DMS79 (cell line): ENCODE results near the gene SORBS2.

Source experiments
- DNase-seq: peaks from one replicate; lab custom pipeline; 2025; lab: John Stamatoyannopoulos, UW

SORBS2 gene

DNA sequence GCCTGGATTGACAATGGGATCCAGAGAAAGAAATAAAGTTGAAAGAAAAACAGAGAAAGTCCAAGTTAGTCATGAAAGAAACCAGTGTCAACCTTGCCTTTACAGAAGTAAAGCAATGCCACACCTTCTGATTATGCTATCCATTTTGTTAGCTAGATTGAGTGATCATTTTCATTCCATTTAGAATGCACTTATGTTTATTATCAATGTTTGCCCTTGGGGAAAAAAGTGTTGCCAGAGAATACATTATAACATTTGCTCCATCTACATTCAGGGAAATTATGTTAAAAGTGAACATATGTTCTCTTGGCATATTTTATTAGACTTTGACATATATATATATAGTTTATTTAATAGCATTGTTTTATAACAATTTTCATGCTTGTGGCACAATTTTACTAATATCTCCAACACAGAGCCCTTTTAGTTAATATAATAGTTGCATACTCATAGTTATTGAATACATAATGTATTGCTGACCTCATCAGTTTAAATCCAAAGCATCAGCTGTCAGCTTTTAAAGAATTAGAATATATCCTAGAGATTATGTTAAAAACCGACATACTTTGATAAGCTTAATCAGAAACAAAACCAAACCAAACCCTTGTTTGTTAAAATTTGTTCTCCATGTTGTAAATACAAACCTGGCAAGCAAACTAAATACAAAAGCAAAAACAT lies 134.2 kb downstream of the SORBS2 start:
- no peak for DNase-seq

DNA sequence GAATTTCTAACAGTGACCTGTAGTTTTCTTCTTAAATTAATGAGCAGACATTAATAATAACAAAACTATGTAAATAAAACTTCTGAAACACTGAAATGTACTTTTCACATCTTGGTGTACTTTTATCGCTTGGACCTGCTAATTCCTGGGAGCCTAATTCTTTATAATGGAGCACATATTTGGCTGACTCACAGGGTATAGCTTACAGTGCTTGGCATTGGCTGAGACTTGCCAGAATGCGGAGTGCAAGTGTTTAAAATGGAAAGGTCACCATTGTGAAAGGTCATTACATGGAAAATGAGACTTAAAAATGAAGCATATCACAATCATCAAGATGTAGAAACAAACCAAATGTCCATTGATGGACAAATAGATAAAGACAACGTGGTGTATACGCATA lies 139.4 kb downstream of the SORBS2 start:
- DNase-seq = no peak

DNA sequence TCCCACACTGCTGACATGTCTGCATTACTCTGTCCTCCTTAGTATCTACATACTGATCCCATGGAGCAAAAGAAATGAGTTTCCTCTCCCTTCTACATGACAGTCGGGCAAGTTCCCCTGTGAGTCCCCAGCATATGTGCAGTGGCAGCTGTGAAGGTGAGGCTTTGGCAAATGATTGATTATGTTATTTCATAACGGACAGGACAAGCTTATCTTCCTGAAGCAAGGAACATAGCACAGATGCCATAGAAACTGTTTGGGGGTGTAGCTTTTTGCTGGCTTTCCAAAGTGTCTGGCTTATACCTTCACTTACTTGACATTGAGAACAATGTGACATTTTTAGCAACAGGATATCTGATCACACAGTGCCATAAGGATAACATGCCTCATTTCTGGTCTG lies 139.8 kb downstream of the SORBS2 start:
- no peak for DNase-seq

DNA sequence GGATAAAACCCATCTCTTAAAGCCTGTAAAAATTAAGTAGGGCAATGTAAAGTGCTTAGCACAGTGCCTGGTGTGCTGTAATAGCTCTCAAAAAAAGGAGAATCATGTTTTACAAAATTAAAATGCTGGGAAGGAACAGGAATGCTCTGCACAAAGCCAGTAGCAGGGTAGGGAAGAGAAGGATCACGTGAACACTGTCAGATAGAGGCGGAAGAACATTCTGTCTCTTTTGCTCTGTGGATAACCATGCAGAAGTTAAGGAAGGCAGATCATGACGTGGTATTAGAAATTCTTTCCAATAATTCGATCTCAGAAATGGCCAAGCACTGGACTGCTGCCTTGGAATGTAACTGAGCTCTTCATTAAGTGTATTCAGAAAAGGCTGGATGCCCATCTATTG lies 140.5 kb downstream of the SORBS2 start:
- DNase-seq = no peak

DNA sequence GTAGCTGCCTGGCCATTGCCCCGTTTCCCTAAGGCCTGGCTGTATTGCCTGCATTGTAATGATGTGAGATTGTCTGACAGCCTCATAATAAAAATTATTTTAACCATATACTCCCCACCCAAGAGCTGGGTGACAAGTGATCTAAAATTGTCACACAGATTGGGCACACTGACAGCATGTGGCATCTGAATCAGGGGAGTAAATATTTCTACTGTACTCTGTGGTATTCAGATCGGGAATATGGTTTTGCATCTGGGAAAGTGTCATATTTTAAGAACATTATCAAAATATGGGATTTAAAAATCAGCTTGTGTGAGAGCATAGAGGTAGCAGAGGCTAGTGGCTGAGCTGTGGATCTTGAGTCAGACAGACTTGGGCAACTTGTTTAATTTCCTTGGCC lies 140.9 kb downstream of the SORBS2 start:
- DNase-seq = no peak

DNA sequence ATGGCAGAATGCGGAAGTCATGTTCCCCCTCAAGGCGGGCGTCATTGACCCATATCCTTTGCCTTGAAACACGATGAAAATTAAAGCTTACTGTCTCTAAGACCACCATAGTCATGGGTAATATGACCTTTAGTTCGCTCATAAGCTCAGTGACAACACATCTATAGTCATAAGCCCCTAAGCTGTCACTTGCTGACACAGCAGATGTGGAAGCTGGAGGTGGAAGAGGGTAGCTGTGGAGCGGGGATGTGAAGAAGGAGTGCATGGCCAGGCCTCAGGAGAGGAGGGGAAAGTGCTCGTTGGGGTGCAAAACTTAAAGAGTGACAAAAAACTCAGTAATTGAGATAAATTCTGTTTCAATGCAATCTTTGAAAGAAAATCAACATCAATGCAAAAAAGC lies 142.7 kb downstream of the SORBS2 start:
- DNase-seq = no peak

DNA sequence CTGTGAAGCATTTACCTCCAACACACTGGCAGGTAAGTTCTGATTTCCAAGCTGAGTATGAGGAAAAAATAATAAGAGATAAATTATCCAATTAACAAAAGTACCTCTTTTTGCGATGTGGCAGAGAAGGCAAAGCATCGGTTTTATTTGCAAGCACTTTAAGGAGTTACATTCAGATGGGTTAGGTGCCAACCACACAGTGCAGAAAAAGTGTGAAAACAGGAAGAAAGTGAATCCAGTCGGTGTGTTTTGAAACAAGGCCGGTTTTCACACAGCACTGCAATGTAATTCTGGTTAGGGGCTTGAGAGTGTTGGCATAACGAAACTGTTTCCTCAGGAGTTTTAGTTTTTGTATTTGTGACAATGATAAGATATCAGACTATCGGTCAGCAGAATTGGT lies 145.8 kb downstream of the SORBS2 start:
- DNase-seq = no peak

DNA sequence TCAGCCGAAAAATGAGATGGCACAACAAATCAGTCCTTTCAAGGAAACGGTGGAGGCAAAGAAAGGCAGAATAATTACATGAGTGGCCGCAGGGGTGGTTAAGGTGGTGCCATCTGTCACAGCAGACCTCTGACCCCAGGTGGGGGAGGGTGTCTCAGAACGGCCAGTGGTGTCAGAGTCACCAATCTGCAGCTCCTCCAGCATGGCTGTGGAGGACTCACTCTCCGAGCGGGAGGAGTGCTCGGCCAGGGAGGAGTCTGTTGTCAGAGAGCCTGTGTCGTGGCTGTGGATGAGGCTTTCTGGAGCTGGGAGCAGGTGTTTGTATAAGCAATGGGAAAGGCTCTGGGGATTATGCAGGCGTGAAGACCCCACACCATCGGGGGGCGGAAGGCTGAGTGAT lies 146.3 kb downstream of the SORBS2 start:
- no peak for DNase-seq

DNA sequence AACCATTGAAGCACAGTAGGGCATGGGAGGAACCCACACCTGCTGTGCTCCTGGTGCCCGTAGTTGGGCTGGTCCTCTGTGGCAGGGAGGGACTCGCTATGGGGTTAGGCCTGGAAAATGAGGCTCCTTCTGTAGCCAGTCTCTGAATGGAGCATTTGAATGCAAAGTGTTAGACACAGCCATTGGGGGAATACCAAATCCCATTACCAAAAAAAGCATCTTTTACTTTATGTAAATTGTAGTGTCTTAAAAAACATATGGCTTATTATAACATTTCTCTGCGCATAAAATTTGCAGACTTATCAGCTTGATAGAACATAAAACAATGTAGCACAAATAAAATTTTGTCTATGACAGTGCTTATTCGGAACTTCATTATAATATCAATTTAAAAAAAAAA lies 147.5 kb downstream of the SORBS2 start:
- no peak for DNase-seq

DNA sequence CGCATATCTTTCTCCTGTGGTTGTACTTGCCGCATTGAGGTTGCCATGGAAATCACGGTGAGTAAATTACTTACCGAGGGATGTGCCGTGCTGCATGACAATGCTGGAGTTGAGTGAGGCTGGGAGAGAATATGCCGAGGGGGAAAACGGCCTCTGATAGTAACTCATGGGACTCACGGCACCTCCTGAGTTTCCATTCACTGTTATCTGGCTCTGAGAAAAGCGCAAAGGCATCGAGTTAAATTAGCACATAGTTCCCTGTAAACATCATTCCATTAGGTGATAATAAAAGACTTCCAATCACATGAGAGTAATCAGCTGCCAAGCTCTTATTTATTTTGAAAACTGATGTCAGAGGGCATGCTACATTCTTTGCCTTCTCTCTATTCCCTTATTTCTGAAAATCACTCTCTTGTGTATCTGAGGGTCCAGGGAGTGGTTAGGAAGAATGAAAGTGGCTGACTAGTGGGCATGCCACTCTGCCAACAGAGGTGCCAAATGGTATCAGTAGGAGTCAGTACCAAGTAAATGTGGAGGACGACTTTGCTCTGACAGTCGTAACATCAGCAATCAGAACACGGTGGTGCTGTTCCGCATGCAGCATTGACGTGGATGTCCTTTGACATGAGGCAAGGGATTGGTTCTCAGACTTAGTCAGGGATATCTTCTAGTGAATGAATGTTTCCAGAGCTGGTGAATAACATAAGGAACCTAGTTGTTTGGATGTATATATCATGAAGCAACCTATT lies 149.8 kb downstream of the SORBS2 start:
- DNase-seq = no peak

DNA sequence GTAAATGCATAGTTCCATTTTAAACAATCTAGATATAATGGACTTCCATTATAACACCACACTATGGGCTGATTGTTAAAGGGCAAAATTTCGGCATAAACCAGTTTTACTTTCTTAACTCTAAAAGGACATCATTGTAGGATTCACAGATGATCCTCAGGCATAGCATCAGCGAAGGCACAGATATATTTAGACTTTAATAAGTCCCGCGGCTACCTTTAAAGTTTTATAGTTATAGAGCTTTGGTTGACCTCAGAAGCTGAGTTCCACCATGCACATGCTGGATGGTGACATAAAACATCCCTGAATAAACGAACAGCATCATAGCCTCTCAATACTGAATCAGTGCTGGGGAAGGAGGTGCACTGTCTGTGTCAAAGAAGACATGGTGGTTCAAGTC lies 151.7 kb downstream of the SORBS2 start:
- no peak for DNase-seq

DNA sequence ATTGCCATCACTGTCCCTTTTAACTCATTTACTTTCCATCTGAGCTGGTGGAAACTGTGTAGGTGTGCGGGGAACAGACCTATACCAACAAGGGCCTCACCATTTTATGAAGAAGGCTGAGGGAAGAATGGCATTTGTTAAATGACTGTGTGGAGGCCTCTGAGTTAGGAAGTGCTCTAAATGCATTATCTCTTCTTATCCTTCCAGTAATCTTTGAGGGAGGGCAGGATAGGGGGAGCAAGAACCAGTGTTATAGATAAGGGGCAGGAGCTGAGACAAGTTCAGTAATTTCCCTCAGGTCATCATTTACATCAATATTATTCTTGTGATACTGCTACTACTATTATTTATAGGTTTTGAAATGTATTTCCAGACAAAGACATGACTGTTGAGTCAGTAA lies 154.3 kb downstream of the SORBS2 start:
- DNase-seq = no peak

DNA sequence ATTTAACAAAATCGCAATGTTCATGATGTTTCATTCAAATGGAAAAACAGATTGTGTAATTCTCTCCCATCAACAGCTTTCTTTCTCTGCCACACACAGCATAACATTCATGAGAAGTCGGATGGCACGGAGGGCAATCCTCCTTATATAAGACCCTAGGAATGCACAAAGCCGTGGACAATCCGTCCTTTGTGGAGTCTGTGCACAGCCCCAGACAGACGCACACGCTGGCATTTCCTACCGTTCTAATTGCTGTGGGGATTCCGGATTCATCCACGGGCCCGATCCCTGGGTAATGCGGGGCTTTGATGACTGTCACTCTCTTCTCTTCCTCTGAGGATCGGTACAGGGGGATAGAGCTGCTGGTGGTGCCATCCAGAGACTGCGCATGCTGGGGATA lies 154.8 kb downstream of the SORBS2 start:
- DNase-seq = no peak

DNA sequence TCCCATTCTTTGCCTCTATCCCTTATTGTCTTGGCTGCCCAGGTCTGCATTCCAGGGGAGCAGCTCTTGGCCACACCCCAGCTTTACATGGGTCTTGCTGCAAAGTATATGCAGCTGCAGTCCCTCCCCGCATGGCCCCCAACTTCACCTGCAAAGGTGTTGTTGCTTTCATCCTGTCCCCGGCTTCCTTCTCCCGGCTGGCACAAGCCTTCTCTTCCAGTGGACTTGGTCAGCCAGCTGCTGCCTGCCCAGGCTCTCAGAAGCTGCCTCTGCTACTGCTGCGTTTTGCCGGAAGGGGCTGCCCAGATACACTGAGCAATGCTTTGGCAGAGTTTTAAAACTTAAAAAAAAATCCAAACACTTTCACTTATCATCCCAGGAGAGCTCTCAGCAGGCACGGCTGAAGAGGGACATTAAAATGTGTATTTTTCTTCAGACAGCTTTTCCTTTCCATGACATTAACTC lies 155.5 kb downstream of the SORBS2 start:
- no peak for DNase-seq

DNA sequence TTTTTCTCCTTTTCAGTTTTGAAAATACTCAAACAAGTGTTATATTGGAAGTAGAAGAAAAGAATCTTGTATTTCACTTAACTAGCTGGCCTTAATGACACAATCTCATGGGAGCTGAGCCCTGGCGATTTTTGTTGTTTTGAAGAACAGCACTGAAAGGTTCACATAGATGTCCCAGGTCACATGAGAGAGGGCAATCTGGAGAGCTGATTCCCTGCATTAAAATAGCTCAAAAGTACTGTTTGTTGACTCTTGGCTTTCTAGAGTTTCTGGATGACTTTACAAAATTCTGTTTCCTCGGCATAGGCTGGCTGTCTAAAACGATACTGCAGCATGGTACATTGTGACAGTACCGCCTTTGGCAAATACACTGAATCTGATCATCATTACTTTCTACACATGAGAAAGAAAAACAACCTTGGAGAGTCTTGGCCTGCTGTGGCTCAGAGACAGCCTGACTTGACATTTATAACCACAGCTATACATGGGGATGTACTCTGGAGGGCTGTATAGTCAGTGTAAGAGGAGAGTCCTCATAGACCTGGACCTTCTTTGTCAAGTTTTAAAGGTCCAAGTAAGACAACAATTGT lies 156.9 kb downstream of the SORBS2 start:
- DNase-seq = no peak

DNA sequence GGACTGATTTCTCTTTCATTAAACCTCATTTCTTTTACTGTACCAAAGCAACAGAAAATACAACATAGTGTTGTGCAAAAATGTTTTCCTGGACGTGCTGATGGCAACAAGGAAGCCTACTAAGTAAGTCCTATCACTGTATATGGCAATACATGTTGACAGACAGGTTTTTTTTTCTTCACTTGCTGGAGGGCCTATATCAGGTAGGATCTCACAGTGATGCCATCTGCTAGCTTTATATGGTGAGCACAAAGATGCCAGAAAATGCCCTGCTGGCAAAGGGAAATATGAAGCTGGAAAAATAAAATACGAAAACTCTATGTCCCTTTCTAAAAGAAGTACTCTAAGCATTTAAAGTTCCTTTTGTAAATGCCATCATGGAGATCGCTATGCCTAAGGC lies 157.7 kb downstream of the SORBS2 start:
- DNase-seq = no peak

DNA sequence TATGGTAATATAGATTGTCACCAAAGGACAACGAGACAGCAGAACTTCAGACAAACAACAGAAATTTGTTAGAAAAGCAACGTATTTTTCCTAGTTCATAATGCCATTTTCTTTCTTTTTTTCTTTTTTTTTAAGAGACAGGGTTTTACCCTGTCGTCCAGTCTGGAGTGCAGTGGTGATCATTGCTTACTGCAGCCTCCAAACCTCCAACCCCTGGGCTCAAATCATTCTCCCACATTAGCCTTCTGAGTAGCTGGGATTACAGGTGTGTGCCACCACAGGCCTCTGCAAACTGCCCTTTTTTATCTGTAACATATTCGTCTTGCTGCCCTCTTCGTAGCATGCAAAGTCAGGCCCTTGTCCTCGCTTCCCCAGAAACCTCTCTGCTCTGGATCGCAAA lies 160.1 kb downstream of the SORBS2 start:
- no peak for DNase-seq

DNA sequence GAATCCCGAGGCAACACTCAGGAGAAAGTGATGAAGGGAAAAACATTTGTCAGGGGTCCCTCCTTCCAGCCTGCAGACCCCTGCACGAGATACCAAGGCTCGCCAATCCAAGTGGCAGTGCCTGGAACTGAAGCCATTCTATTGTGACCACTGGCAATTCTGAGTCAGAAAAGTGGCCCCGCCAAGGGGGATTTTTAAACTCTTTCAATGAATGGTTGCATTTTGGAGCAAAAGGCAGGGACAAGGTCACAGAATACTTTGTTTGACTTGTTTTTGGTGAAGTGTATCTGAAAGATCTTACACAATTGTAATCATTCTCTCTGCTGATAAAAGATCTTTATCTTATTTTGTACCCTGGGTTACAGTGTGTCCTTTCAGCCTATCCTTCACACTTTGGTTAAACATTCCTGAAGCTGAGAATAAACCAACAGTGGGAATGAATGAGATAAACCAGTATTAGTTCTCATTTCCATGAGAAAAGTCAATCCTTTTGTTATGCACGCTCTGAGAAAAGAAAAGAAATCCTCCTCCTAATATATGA lies 160.8 kb downstream of the SORBS2 start:
- DNase-seq = no peak

DNA sequence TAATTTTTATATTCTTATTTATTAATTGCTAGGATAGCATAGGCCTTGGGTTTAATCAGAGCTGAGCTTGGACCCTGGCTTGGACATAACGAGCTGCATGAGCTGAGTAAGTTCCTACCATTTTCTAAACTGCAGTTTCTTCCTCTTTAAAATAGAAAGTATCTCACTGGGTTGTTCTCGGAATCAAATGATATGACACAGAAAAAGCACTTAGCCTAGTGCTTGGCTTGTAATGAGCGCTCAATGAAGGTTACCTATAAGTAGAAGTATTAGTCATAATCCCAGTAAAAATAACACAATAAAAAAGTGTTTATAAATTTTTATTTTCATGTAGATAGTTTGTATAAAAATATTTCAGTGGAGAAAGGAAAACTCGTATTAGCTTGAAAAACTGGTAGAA lies 163.4 kb downstream of the SORBS2 start:
- DNase-seq = no peak

DNA sequence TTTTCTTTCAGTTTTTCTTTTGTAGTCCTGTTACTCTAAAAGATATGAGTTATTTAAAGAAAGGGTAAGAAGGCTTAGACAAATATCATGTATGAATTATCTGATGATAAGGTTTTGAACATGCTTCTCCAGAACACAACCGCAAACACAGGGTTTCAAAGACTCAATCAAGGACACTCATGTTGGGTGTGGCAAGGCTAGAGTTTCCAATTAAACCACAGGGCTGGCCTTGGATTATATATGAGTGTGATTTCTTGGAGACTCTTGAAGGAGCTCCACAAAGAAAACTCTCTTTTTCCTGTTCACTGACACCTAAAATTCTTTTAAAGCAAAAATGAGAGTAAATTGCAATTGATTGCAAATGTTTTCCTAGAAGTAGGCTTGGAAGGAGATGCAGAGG lies 166.6 kb downstream of the SORBS2 start:
- no peak for DNase-seq

DNA sequence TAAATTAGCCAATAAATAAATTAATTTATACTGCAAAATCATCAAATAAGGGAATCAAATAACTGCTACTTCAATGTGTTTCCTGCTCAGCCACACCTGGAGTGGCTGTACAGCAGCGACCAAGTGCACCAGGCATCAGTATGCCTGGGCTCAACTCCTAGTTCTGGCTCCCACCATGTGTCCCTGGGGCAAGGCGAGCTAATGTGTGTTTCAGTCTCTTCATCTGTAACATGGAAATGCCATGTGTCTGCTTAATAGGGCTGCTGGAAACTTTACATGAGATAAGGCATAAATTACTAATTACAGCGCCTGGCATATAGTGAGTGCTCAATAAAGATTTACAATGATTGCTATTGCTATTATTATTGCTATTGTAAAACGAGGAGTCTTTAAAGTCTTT lies 167.6 kb downstream of the SORBS2 start:
- DNase-seq = no peak

DNA sequence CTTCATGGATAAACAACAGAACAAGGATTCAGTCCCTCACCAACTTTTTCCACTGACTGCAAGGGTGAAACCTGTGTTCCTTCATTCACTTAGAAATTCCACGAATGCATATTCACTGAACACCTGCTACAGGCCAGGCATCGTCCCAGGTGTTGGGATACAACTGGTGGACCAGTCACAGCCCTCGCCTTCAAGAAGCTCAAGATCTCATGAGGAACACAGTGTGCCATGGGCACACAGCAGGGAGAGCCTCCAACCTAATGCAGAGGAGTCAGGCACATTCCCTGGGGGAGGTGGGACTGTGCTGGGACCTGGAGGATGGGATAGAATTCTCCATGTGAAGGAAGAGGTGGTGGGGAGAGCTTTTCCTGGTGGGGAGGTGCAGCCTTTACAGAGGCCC lies 169.1 kb downstream of the SORBS2 start:
- DNase-seq = no peak
